ENCODE data around the gene ARL2BP.
A peak's percentile ranks its signal among the peaks of the same experiment; 100 is the strongest.
"Not testable (repeated sequence)": the region's sequence is repeated elsewhere in the genome, so short reads cannot be mapped to it uniquely, and the experiment has no call there.

Gene ARL2BP

DNA sequence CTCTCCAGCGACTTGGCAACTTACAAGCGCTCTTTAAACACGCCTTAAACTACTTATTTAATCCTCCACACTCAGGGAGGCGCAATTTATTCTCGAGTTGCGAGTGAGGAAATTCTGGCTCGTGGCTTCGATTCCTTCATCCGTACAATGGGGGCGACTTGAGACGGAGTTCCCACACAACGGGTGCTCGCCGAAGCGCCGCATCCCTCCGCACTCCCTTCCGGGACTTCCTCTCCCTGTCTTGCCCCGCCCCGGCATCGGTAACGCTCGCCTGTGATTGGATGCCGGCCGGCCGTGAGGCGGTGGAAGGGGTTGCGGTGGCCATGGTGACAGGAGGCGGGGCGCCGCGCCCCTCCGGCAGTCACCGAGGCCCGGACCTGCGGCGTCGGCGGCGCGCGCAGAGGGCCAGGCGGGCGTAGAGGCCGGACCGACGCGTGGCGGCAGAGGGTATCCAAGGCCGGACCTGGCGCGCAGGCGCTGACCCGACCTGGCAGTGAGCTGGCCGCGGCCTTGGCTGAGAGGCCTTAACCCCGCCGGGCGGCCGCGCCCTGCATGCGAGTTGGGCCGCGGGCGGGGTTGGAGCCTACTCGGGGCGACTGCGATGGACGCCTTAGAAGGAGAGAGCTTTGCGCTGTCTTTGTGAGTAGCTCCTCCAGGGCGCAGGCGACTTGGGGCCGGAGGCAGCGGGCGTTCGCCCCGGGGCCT lies at the start of gene ARL2BP:
Gene ARL2BP, plus strand, starts transcription at position 493 of the 705 bp plus-strand sequence. Its CDS starts 109 bp downstream, at position 602.
- Histone ChIP-seq H3K9me3 (ENCODE audit: insufficient read depth, low read length) (no peaks in the 10 kb centered on the region), H3K9ac (ENCODE audit: insufficient read length, low read depth) (peak within 1 kb of the TSS; percentile 78), H3K4me1 (ENCODE audit: insufficient read depth, insufficient read length) (no peaks in the 10 kb centered on the region), H3K27me3 (ENCODE audit: insufficient read depth, insufficient read length) (no peaks in the 10 kb centered on the region), H3K36me3 (ENCODE audit: insufficient read depth, insufficient read length, low read length) (peaks cover 32% of the 10 kb centered on the region), H3K4me3 (ENCODE audit: insufficient read length, low read depth) (peak within 1 kb of the TSS; percentile 60)
- peak; percentile 96 for DNase-seq (ENCODE audit: low read depth, low spot score)
- TF ChIP-seq ZNF274 (IDR thresholded peaks at IDR 0.05; ENCODE audit: low read depth, low read length) (no peak), SUZ12 (IDR thresholded peaks at IDR 0.05; ENCODE audit: extremely low read depth, insufficient read depth, insufficient read length) (no peak), YY1 (IDR thresholded peaks at IDR 0.05; ENCODE audit: insufficient read depth, insufficient read length) (no peak)

DNA sequence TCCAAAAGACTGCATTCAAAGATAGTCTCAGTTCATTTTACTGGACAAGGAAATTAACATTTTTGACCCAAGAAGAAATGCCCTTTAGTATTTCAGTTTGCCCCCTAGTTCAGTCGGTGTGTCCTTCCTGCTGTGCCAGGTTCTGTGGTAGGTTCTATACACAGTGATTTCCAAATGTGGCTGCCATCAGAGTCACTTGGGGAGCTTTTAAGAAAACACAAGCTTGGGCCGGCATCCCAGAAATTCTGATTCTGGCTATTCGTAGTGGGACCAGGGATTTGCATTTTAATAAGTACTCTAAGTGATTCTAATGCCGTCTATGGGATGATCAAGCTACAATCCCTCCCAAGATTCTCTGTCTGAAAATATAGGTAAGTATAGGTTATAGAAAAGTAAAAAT lies 48.8 kb upstream of the ARL2BP start:
- Histone ChIP-seq H3K4me1 (ENCODE audit: insufficient read depth, insufficient read length) (no peaks in the 10 kb centered on the region), H3K9me3 (ENCODE audit: insufficient read depth, low read length) (peaks cover 12% of the 10 kb centered on the region), H3K27me3 (ENCODE audit: insufficient read depth, insufficient read length) (no peaks in the 10 kb centered on the region), H3K36me3 (ENCODE audit: insufficient read depth, insufficient read length, low read length) (peaks cover 9% of the 10 kb centered on the region), H3K9ac (ENCODE audit: insufficient read length, low read depth) (no peak overlapping the region), H3K4me3 (ENCODE audit: insufficient read length, low read depth) (no peak overlapping the region)
- no peak for DNase-seq (ENCODE audit: low read depth, low spot score)
- TF ChIP-seq YY1 (IDR thresholded peaks at IDR 0.05; ENCODE audit: insufficient read depth, insufficient read length) (no peak), SUZ12 (IDR thresholded peaks at IDR 0.05; ENCODE audit: extremely low read depth, insufficient read depth, insufficient read length) (no peak), ZNF274 (IDR thresholded peaks at IDR 0.05; ENCODE audit: low read depth, low read length) (no peak)

DNA sequence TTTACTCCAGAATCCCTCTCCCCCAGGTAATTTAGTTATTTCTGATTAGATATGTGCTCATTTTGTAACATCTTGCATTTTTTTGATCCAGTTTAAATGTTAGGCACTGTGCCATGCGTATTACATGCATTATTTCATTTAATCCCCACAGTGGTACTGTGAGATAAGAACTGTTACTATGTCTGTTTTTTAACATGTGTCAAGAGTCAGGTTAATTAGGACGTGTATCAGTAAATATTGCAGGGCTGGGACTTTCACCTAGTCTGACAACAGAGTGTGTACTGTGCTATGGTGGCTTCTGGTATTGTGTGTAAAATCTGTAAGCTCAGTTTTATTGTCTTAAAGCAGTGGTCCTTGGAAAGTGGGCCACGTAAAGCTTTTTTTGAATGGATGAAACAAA lies 48.3 kb upstream of the ARL2BP start:
- no peak for DNase-seq (ENCODE audit: low read depth, low spot score)
- Histone ChIP-seq H3K9ac (ENCODE audit: insufficient read length, low read depth) (no peak overlapping the region), H3K36me3 (ENCODE audit: insufficient read depth, insufficient read length, low read length) (peaks cover 9% of the 10 kb centered on the region), H3K27me3 (ENCODE audit: insufficient read depth, insufficient read length) (no peaks in the 10 kb centered on the region), H3K4me3 (ENCODE audit: insufficient read length, low read depth) (no peak overlapping the region), H3K4me1 (ENCODE audit: insufficient read depth, insufficient read length) (no peaks in the 10 kb centered on the region), H3K9me3 (ENCODE audit: insufficient read depth, low read length) (peaks cover 12% of the 10 kb centered on the region)
- TF ChIP-seq ZNF274 (IDR thresholded peaks at IDR 0.05; ENCODE audit: low read depth, low read length) (no peak), YY1 (IDR thresholded peaks at IDR 0.05; ENCODE audit: insufficient read depth, insufficient read length) (no peak), SUZ12 (IDR thresholded peaks at IDR 0.05; ENCODE audit: extremely low read depth, insufficient read depth, insufficient read length) (no peak)

DNA sequence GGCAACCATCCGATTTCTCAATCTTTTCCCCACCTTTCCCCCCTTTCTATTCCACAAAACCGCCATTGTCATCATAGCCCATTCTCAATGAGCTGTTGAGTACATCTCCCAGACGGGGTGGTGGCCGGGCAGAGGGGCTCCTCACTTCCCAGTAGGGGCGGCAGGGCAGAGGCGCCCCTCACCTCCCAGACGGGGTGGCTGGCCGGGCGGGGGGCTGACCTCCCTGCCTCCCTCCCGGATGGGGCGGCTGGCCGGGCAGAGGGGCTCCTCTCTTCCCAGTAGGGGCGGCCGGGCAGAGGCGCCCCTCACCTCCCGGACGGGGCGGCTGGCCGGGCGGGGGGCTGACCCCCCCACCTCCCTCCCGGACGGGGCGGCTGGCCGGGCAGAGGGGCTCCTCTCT lies 44.7 kb upstream of the ARL2BP start:
- Histone ChIP-seq H3K36me3 (ENCODE audit: insufficient read depth, insufficient read length, low read length) (peaks cover 20% of the 10 kb centered on the region), H3K9me3 (ENCODE audit: insufficient read depth, low read length) (peaks cover 12% of the 10 kb centered on the region)
- DNase-seq (ENCODE audit: low read depth, low spot score); H3K27me3 ChIP-seq (ENCODE audit: insufficient read depth, insufficient read length); H3K4me1 ChIP-seq (ENCODE audit: insufficient read depth, insufficient read length); H3K4me3 ChIP-seq (ENCODE audit: insufficient read length, low read depth); H3K9ac ChIP-seq (ENCODE audit: insufficient read length, low read depth): not testable (repeated sequence)

DNA sequence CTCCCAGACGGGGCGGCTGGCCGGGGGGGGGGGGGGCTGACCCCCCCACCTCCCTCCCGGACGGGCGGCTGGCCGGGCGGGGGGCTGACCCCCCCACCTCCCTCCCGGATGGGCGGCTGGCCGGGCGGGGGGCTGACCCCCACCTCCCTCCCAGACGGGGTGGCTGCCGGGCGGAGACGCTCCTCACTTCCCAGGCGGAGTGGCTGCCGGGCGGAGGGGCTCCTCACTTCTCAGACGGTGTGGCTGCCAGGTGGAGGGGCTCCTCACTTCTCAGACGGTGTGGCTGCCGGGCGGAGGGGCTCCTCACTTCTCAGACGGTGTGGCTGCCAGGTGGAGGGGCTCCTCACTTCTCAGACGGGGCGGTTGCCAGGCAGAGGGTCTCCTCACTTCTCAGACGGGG lies 44.1 kb upstream of the ARL2BP start:
- not testable (repeated sequence) for H3K27me3 ChIP-seq (ENCODE audit: insufficient read depth, insufficient read length); DNase-seq (ENCODE audit: low read depth, low spot score); H3K4me3 ChIP-seq (ENCODE audit: insufficient read length, low read depth); H3K9ac ChIP-seq (ENCODE audit: insufficient read length, low read depth); H3K4me1 ChIP-seq (ENCODE audit: insufficient read depth, insufficient read length)
- Histone ChIP-seq H3K9me3 (ENCODE audit: insufficient read depth, low read length) (peaks cover 12% of the 10 kb centered on the region), H3K36me3 (ENCODE audit: insufficient read depth, insufficient read length, low read length) (peaks cover 26% of the 10 kb centered on the region)

GRCh38 chr16:57202095-57202886 lies 42.8 kb upstream of the ARL2BP start:
- Histone ChIP-seq H3K36me3 (ENCODE audit: insufficient read depth, insufficient read length, low read length) (peaks cover 34% of the 10 kb centered on the region), H3K9me3 (ENCODE audit: insufficient read depth, low read length) (peaks cover 12% of the 10 kb centered on the region), H3K9ac (ENCODE audit: insufficient read length, low read depth) (no peak overlapping the region), H3K4me1 (ENCODE audit: insufficient read depth, insufficient read length) (no peaks in the 10 kb centered on the region), H3K4me3 (ENCODE audit: insufficient read length, low read depth) (no peak overlapping the region), H3K27me3 (ENCODE audit: insufficient read depth, insufficient read length) (no peaks in the 10 kb centered on the region)
- DNase-seq (ENCODE audit: low read depth, low spot score): no peak
- no peak for TF ChIP-seq YY1 (IDR thresholded peaks at IDR 0.05; ENCODE audit: insufficient read depth, insufficient read length)
- TF ChIP-seq ZNF274 (IDR thresholded peaks at IDR 0.05; ENCODE audit: low read depth, low read length): no peak
- TF ChIP-seq SUZ12 (IDR thresholded peaks at IDR 0.05; ENCODE audit: extremely low read depth, insufficient read depth, insufficient read length): no peak

DNA sequence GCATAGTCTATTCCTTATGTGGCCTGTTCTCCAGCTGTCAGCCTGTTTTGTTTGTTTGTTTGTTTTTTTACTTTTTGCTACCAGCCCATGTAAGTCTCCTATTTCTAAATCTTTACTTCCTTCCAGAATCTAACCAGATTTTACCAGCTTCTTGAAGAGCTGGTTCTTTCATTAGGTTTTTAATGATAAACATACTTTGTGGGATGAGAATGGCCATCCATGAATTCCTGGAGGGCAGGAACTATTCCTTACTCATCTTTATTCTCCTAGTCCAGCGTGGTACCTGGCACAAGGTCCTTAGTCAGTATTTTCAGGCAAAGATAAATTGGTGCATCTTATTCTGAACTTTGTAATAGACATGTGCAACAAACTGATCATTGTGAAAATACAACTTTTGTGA lies 41.6 kb upstream of the ARL2BP start:
- H3K36me3 ChIP-seq (ENCODE audit: insufficient read depth, insufficient read length, low read length): peaks cover 42% of the 10 kb centered on the region
- DNase-seq (ENCODE audit: low read depth, low spot score): no peak
- TF ChIP-seq YY1 (IDR thresholded peaks at IDR 0.05; ENCODE audit: insufficient read depth, insufficient read length) (no peak), ZNF274 (IDR thresholded peaks at IDR 0.05; ENCODE audit: low read depth, low read length) (no peak), SUZ12 (IDR thresholded peaks at IDR 0.05; ENCODE audit: extremely low read depth, insufficient read depth, insufficient read length) (no peak)

More for the DNA sequence above, 41.6 kb upstream of the ARL2BP start:
- no peaks in the 10 kb centered on the region for H3K4me1 ChIP-seq (ENCODE audit: insufficient read depth, insufficient read length)
- no peak overlapping the region for H3K9ac ChIP-seq (ENCODE audit: insufficient read length, low read depth)
- no peaks in the 10 kb centered on the region for H3K27me3 ChIP-seq (ENCODE audit: insufficient read depth, insufficient read length)
- peaks cover 12% of the 10 kb centered on the region for H3K9me3 ChIP-seq (ENCODE audit: insufficient read depth, low read length)
- no peak overlapping the region for H3K4me3 ChIP-seq (ENCODE audit: insufficient read length, low read depth)

Measured in NT2/D1 (cell line).